DND-41 (cell line): Measurements from ENCODE around the gene DSCAML1.

ENCODE experiments used
- ATAC-seq: fragments of 200-7000 bp; cut with Tn5 transposase; 3 replicates; pipeline ENCODE4 v1.9.1; 2021; ENCODE audit warnings: low read depth; ENCODE audit not compliant: insufficient read depth
- DNase-seq: peaks from one replicate; pipeline ENCODE4 v3.0.0-alpha.2; 2020
- H2AFZ ChIP-seq: 2 replicates; pipeline ENCODE4 v1.6.0; 2012; ENCODE audit warnings: low read depth, low read length
- H3K27ac ChIP-seq: 2 replicates; pipeline ENCODE4 v1.5.1; 2012; ENCODE audit warnings: low read length, inconsistent platforms
- H3K27me3 ChIP-seq: fragments of 200-600 bp; sonication (generic); 2 replicates; pipeline ENCODE4 v1.6.0; 2012; ENCODE audit warnings: low read length, mild to moderate bottlenecking, inconsistent platforms; ENCODE audit not compliant: insufficient read depth, poor library complexity
- H3K36me3 ChIP-seq: 2 replicates; pipeline ENCODE4 v1.5.1; 2012; ENCODE audit warnings: low read length, inconsistent platforms; ENCODE audit not compliant: insufficient read depth
- H3K4me1 ChIP-seq: 2 replicates; pipeline ENCODE4 v1.5.1; 2012; ENCODE audit warnings: mild to moderate bottlenecking, low read length; ENCODE audit not compliant: insufficient read depth
- H3K4me2 ChIP-seq: 2 replicates; pipeline ENCODE4 v1.6.0; 2012; ENCODE audit warnings: mild to moderate bottlenecking, moderate library complexity, low read length, inconsistent platforms; ENCODE audit not compliant: insufficient read depth
- H3K4me3 ChIP-seq, 2 experiments: fragments of 200-600 bp in 1 of 2; shearing (Covaris generic) in 1 of 2; 2 replicates each; pipeline ENCODE4 v1.5.1; 2012 to 2016; ENCODE audit warnings: inconsistent platforms in 2 of 2, low read length in 2 of 2, mild to moderate bottlenecking in 2 of 2, low read depth in 1 of 2, moderate library complexity in 1 of 2
- H3K79me2 ChIP-seq: 2 replicates; pipeline ENCODE4 v1.6.0; 2012; ENCODE audit warnings: low read length, inconsistent platforms; ENCODE audit not compliant: insufficient read depth
- H3K9ac ChIP-seq: 2 replicates; pipeline ENCODE4 v1.6.0; 2012; ENCODE audit warnings: low read depth, mild to moderate bottlenecking, inconsistent platforms, low read length, moderate library complexity
- H3K9me3 ChIP-seq: 2 replicates; pipeline ENCODE4 v1.5.1; 2012; ENCODE audit warnings: low read length, moderate library complexity, mild to moderate bottlenecking, inconsistent platforms; ENCODE audit not compliant: insufficient read depth, severe bottlenecking
- H4K20me1 ChIP-seq: 2 replicates; pipeline ENCODE4 v1.6.0; 2012; ENCODE audit warnings: low read length; ENCODE audit not compliant: insufficient read depth
- CTCF ChIP-seq: IDR thresholded peaks from 2 replicates; pipeline ENCODE4 v1.5.1; 2012; ENCODE audit warnings: borderline replicate concordance, low read length, moderate library complexity, mild to moderate bottlenecking; ENCODE audit not compliant: poor library complexity, severe bottlenecking; ENCODE audit errors: extremely low read depth
- EZH2 ChIP-seq: IDR thresholded peaks from 3 replicates; pipeline ENCODE4 v1.6.1; 2012; ENCODE audit warnings: borderline replicate concordance, low read depth, mild to moderate bottlenecking, moderate library complexity, low read length, inconsistent platforms; ENCODE audit not compliant: severe bottlenecking

The DSCAML1 gene

GRCh38 chr11:117693344-117693743, 103.7 kb downstream of the DSCAML1 start:
- no peaks in the 10 kb centered on the region for H3K9me3 ChIP-seq
- no peak overlapping the region for H3K27ac ChIP-seq
- H3K4me3 ChIP-seq, result no peak overlapping the region
- H3K27me3 ChIP-seq, result no peaks in the 10 kb centered on the region
- peaks cover 10% of the 10 kb centered on the region for H4K20me1 ChIP-seq
- no peaks in the 10 kb centered on the region for H3K79me2 ChIP-seq
- DNase-seq (no peak), ATAC-seq (no peak)
- H3K4me2 ChIP-seq, result no peak overlapping the region
- H3K4me1 ChIP-seq, result no peaks in the 10 kb centered on the region
- TF ChIP-seq EZH2, result no peak
- no peak for TF ChIP-seq CTCF
- no peak overlapping the region for H2AFZ ChIP-seq
- H3K9ac ChIP-seq, result no peak overlapping the region
- no peaks in the 10 kb centered on the region for H3K36me3 ChIP-seq

- no peak for TF ChIP-seq CTCF
- TF ChIP-seq EZH2, result no peak
- no peaks in the 10 kb centered on the region for H3K4me1 ChIP-seq
- no peaks in the 10 kb centered on the region for H3K36me3 ChIP-seq
- H2AFZ ChIP-seq, result no peak overlapping the region
- no peaks in the 10 kb centered on the region for H3K79me2 ChIP-seq
- no peak overlapping the region for H3K9ac ChIP-seq
- no peak overlapping the region for H3K4me2 ChIP-seq
- no peaks in the 10 kb centered on the region for H3K27me3 ChIP-seq
- no peaks in the 10 kb centered on the region for H3K9me3 ChIP-seq
- peaks cover 15% of the 10 kb centered on the region for H4K20me1 ChIP-seq
- H3K27ac ChIP-seq, result no peak overlapping the region
- no peak overlapping the region for H3K4me3 ChIP-seq
- ATAC-seq, result no peak
- DNase-seq, result no peak
Measured at GRCh38 chr11:117691516-117691915, 105.5 kb downstream of the DSCAML1 start.

- Histone ChIP-seq H3K36me3 (no peaks in the 10 kb centered on the region), H2AFZ (no peak overlapping the region), H3K9ac (no peak overlapping the region), H3K4me1 (no peaks in the 10 kb centered on the region), H3K9me3 (no peaks in the 10 kb centered on the region), H4K20me1 (peaks cover 17% of the 10 kb centered on the region), H3K79me2 (no peaks in the 10 kb centered on the region), H3K4me2 (no peak overlapping the region), H3K27ac (no peak overlapping the region), H3K27me3 (no peaks in the 10 kb centered on the region), H3K4me3 (no peak overlapping the region)
- no peak for TF ChIP-seq EZH2
- TF ChIP-seq CTCF, result no peak
- no peak for DNase-seq
- ATAC-seq, result no peak
Measured at GRCh38 chr11:117691218-117691514, 105.8 kb downstream of the DSCAML1 start.

GRCh38 chr11:117690484-117691217, 106.4 kb downstream of the DSCAML1 start:
- H3K4me3 ChIP-seq, result no peak overlapping the region
- no peak overlapping the region for H2AFZ ChIP-seq
- DNase-seq (peak; percentile 8), ATAC-seq (peak; percentile 73)
- H4K20me1 ChIP-seq, result peaks cover 22% of the 10 kb centered on the region
- no peak overlapping the region for H3K27ac ChIP-seq
- TF ChIP-seq CTCF (no peak), EZH2 (no peak)
- no peaks in the 10 kb centered on the region for H3K79me2 ChIP-seq
- no peaks in the 10 kb centered on the region for H3K9me3 ChIP-seq
- H3K4me2 ChIP-seq, result no peak overlapping the region
- no peaks in the 10 kb centered on the region for H3K36me3 ChIP-seq
- no peaks in the 10 kb centered on the region for H3K27me3 ChIP-seq
- no peak overlapping the region for H3K9ac ChIP-seq
- no peaks in the 10 kb centered on the region for H3K4me1 ChIP-seq
